ENCODE results near the gene LRCH1.

The LRCH1 gene

GRCh38 chr13:46660857-46661256 lies 107.9 kb downstream of the LRCH1 start:
- Mint-ChIP-seq H3K27ac (peak overlapping the region in 1 of 2 donors; percentile 47), H3K4me1 (peaks cover 44% of the 10 kb centered on the region), H3K27me3 (no peaks in the 10 kb centered on the region), H3K9me3 (no peaks in the 10 kb centered on the region), H3K4me3 (no peak overlapping the region)
- no peak for DNase-seq
- no peak for ATAC-seq

- H3K27ac Mint-ChIP-seq, result no peak overlapping the region
- DNase-seq (no peak), ATAC-seq (no peak)
- peaks cover 48% of the 10 kb centered on the region for H3K4me1 Mint-ChIP-seq
- H3K27me3 Mint-ChIP-seq, result no peaks in the 10 kb centered on the region
- H3K4me3 Mint-ChIP-seq, result no peak overlapping the region
- H3K9me3 Mint-ChIP-seq, result no peaks in the 10 kb centered on the region
These were observed 109.7 kb downstream of the LRCH1 start for GRCh38 chr13:46662690-46663089.

GRCh38 chr13:46663206-46664037 lies 110.5 kb downstream of the LRCH1 start:
- no peaks in the 10 kb centered on the region for H3K27me3 Mint-ChIP-seq
- H3K9me3 Mint-ChIP-seq, result no peaks in the 10 kb centered on the region
- DNase-seq, result no peak
- H3K27ac Mint-ChIP-seq, result no peak overlapping the region
- no peak for ATAC-seq
- H3K4me1 Mint-ChIP-seq, result peaks cover 48% of the 10 kb centered on the region
- H3K4me3 Mint-ChIP-seq, result no peak overlapping the region

DNA sequence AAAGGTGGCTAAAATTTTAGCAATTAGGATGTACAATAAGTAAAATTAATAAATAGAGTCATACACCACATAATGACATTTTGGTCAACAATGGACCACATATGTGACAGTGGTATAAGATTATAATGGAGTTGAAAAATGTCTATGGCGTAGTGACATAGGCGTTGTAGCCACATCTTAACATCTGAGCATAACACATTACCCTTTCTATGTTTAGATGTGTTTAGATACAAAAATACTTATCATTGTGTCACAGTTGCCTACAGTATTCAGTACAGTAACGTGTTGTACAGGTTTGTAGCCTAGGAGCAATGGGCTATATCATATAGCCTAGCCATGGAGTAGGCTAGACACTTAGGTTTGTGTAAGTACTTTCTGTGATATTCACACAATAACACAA lies 111.2 kb downstream of the LRCH1 start:
- H3K4me3 Mint-ChIP-seq, result no peak overlapping the region
- DNase-seq (no peak), ATAC-seq (no peak)
- peaks cover 55% of the 10 kb centered on the region for H3K4me1 Mint-ChIP-seq
- H3K27ac Mint-ChIP-seq, result no peak overlapping the region
- no peaks in the 10 kb centered on the region for H3K9me3 Mint-ChIP-seq
- no peaks in the 10 kb centered on the region for H3K27me3 Mint-ChIP-seq

DNA sequence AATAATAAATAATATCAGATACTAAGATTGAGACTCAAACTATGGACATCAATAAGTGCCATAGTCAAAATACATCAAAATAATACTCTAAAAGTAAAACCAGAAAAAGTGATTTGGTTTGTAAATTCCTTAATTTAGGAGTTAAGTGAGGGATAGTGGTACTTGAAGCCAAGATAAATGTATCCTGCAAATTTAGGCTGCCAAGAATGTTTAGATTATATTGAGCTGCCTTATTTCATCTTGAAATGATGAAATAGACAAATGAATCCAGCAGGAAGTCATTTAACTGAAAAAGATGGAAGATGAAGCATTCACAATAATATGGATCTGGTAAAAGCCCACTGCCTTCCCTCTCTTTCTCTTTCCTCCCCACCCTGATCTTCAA lies 112.3 kb downstream of the LRCH1 start:
- ATAC-seq, result no peak
- H3K4me1 Mint-ChIP-seq, result peaks cover 58% of the 10 kb centered on the region
- peak overlapping the region; percentile 13 to 54 for H3K4me3 Mint-ChIP-seq

DNA sequence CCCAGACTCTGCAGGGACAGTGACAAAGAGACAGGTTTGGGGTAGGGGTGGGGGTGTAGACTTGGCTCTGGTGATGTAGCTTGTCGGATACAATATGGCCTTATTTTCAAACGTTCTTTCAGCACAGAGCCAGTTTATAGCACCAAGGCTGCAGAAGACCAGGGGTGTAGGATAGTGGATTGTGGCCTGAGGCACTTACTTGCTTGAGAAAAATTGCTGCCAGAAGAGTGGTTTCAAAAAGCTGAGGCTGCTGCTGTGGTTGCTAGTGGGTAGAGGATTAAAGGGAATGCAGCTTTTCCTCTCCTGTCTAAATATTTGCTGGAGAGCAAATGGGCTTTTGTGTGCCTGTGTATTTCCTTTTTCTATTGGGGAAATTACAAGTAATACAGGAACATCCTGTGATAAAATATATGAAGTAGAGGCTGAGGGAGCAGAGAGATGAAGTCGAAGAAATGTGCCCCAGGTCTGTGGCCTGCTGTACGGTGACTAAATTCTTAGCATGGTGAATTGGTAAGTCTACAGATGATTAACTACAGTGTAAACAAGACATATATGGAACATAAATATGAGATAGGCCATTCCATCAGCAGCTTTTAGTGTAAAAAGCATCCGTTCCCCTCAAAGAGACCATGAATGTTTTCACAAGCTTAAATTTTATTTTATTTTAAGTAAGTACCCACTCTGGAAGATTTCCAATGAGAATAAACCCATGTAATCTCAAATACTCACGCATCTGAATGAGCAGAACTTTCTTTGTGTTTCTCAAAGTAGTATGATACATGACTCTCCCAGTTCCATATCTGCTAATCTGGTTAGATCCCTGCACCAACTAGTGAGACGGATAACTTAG lies 112.9 kb downstream of the LRCH1 start:
- DNase-seq, result no peak
- Mint-ChIP-seq H3K27me3 (no peaks in the 10 kb centered on the region), H3K9me3 (no peaks in the 10 kb centered on the region), H3K4me3 (peak overlapping the region; percentile 13 to 54), H3K4me1 (peaks cover 59% of the 10 kb centered on the region), H3K27ac (peak overlapping the region; percentile 30 to 45)
- peak; percentile 79 for ATAC-seq

More for the DNA sequence above, 112.3 kb downstream of the LRCH1 start:
- Mint-ChIP-seq H3K9me3 (no peaks in the 10 kb centered on the region), H3K27ac (peak overlapping the region; percentile 30 to 45), H3K27me3 (no peaks in the 10 kb centered on the region)
- DNase-seq, result no peak

DNA sequence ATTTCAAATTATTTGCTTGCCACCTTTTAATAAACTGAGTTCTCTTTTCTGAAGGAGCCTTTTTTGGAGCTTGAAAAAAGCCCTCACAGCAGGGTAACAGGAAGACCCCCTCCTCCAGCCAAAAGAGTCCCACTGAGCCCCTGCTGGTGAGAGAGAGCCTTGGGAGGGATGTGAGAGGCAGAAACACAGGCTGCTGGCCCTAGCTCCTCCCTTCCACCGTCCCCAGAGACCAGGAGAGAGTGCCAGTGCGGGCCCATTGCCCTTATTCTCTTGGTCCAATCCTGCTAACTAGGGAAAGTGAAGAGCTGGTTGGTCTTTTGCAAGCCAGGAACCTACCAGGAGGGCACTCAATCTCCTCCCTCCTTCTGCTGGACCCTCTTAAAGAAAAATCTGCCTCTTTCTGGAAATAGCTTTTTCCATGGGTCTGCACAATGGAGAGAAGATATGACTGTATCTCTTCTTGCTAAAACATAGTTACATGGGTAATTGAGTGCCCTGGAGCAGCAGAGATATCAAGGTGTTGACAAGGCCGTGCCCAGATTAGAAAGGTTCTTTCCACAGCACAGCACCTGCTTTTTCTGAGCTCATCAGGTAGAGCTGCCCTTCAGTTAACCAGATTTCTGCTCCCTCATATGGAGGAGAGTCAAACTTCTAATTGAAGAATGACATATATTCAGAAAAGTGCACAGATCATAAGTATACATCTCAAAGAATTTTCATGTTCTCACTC lies 113.9 kb downstream of the LRCH1 start:
- peak overlapping the region; percentile 61 to 84 for H3K4me3 Mint-ChIP-seq
- peaks cover 69% of the 10 kb centered on the region for H3K4me1 Mint-ChIP-seq
- peak; percentile 38 for ATAC-seq
- H3K27me3 Mint-ChIP-seq, result no peaks in the 10 kb centered on the region
- H3K27ac Mint-ChIP-seq, result peak overlapping the region; percentile 28 to 66
- H3K9me3 Mint-ChIP-seq, result no peaks in the 10 kb centered on the region
- DNase-seq, result no peak

GRCh38 chr13:46667687-46668281 lies 114.8 kb downstream of the LRCH1 start:
- DNase-seq (no peak), ATAC-seq (peak; percentile 71)
- peaks cover 65% of the 10 kb centered on the region for H3K4me1 Mint-ChIP-seq
- H3K9me3 Mint-ChIP-seq, result no peaks in the 10 kb centered on the region
- no peaks in the 10 kb centered on the region for H3K27me3 Mint-ChIP-seq
- H3K4me3 Mint-ChIP-seq, result peak overlapping the region; percentile 73 to 80
- H3K27ac Mint-ChIP-seq, result peak overlapping the region; percentile 72 to 94

- Mint-ChIP-seq H3K9me3 (no peaks in the 10 kb centered on the region), H3K27ac (peak overlapping the region; percentile 72 to 94), H3K4me1 (peaks cover 60% of the 10 kb centered on the region), H3K4me3 (peak overlapping the region; percentile 73 to 80), H3K27me3 (no peaks in the 10 kb centered on the region)
- ATAC-seq (peak; percentile 52), DNase-seq (peak in 1 of 2 donors; percentile 18)
These were observed 115.3 kb downstream of the LRCH1 start for GRCh38 chr13:46668302-46668720.

DNA sequence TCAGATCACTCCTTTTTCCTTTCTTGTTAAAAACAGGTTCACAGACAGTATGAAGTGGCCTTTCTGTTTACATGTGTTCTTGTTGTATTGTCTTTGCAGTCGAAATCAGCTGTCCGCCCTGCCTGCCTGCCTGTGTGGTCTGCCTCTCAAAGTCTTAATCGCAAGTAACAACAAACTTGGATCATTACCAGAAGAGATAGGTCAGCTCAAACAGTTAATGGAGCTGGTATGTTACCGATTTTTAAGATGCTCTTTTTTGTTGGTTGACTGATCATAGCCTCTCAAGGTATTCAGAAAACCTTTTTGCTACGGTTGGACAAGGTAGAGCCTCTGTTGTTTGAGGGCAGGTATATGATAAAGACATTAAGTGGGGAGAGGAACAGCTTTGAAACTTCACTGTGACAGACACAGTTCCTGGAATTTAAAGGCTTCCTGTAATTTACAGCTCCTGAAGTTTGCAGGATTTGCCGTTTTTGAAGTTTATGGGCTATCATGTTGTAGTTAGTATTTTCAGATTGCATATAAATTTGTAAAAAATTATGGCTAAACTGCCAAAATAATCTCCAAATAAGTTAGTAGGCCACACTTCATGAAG lies 116.1 kb downstream of the LRCH1 start:
- Mint-ChIP-seq H3K4me1 (peaks cover 58% of the 10 kb centered on the region), H3K4me3 (peak overlapping the region; percentile 52 to 70), H3K27ac (no peak overlapping the region), H3K9me3 (no peaks in the 10 kb centered on the region), H3K27me3 (no peaks in the 10 kb centered on the region)
- DNase-seq (no peak), ATAC-seq (no peak)

GRCh38 chr13:46672338-46673090 lies 119.5 kb downstream of the LRCH1 start:
- Mint-ChIP-seq H3K27ac (no peak overlapping the region), H3K4me3 (no peak overlapping the region), H3K4me1 (peaks cover 58% of the 10 kb centered on the region), H3K9me3 (no peaks in the 10 kb centered on the region), H3K27me3 (no peaks in the 10 kb centered on the region)
- no peak for DNase-seq
- ATAC-seq, result no peak

DNA sequence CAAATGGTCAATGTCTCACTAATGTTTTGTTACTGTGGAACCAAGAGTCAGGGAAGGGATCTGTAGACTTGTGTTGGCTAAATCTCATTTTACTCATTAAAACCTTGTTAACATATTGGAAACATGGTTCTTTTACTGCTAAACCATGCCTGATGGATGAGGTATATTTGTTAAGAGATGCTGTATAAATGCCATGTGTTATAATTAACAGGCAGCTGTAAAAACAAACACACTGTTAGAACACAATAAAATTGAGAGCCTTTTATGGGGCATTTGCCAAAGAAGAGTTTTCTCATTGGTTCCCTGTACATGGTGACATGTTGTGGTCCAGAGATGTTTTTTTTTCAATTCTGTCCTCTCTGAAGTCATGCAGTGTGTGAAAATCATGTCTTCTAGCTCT lies 122.0 kb downstream of the LRCH1 start:
- DNase-seq (no peak), ATAC-seq (no peak)
- Mint-ChIP-seq H3K27ac (peak overlapping the region in 1 of 2 donors; percentile 54), H3K4me1 (peaks cover 40% of the 10 kb centered on the region), H3K9me3 (no peaks in the 10 kb centered on the region), H3K4me3 (no peak overlapping the region), H3K27me3 (no peaks in the 10 kb centered on the region)

- no peak for ATAC-seq
- Mint-ChIP-seq H3K9me3 (no peaks in the 10 kb centered on the region), H3K27ac (no peak overlapping the region), H3K4me3 (no peak overlapping the region), H3K27me3 (no peaks in the 10 kb centered on the region), H3K4me1 (peaks cover 34% of the 10 kb centered on the region)
- no peak for DNase-seq
These were observed 123.4 kb downstream of the LRCH1 start for GRCh38 chr13:46676378-46676725.

DNA sequence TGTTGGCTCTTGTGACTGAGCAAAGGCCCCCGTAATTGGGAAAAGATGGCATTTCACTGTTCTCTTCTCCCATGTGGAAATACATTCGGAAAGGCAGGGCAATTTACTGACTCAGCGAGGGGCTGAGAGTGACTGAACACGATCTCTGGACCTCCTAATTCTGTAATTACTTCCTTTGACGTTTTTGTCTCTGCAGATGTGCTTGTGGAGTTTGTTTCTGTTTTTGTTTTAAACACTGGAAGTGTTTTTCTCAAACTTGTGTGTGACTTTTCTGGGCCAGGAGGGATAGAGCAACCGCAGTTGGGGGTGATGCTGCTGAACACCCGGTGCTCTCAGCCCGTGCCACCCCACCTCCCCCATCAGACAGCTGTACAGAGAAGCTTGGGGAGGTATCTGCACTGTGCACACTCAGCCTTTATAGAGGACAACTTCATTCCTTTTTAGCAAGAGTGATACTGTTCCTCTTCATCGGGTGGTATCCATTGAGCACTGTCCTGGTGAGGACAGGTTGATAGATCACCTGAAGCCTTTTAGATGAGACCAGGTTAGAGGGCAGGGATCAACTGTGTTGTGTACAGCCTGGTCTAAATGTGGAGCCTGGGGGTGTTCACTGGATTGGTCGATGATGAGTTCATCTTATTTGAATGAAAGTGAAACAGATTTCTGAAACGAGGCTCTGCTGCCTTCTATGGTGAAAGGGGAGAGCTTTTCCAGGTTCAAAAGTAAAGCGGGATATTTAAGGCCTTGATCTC lies 126.6 kb downstream of the LRCH1 start:
- Mint-ChIP-seq H3K27ac (no peak overlapping the region), H3K4me1 (peaks cover 32% of the 10 kb centered on the region), H3K9me3 (no peaks in the 10 kb centered on the region), H3K4me3 (no peak overlapping the region), H3K27me3 (no peaks in the 10 kb centered on the region)
- DNase-seq, result peak; percentile 20 to 25
- ATAC-seq, result peak; percentile 95

Data from stimulated activated naive CD8-positive, alpha-beta T cell treated with anti-CD3 and anti-CD28 coated beads, Interleukin-15, amount 100 ng/mL, for 72 hours (primary cell).